Measurements from ENCODE around the gene POGLUT3. TPM values are rescaled to one million over a fixed set of nuclear protein-coding genes. Genes with fewer than 3 reads are reported as not detected.

Gene POGLUT3
- total RNA-seq, 1 experiment from 2014 or later: 6.8 TPM

- no peak for DNase-seq (ENCODE audit: low spot score)
These were observed 2.5 kb upstream of the POGLUT3 start for GRCh38 chr11:108500721-108501120.

DNA sequence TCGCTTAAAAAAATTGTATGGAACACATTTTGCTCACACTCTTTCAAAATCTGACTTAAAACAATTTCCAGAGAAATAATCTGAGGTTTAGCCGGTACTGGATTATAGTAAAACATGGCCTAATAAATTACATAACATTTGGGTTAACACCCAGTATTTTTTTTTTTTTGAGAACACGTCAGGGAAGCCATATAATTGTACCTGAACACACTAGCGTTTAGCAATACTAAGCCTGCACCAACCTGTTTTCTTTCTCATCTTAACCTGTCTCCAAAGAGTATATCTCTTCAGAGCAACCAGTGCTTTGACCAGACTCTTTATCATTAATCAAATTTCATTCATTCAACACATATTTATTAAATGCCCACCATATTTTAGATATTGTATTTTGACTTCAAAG lies 2.0 kb upstream of the POGLUT3 start:
- no peak for DNase-seq (ENCODE audit: low spot score)

DNA sequence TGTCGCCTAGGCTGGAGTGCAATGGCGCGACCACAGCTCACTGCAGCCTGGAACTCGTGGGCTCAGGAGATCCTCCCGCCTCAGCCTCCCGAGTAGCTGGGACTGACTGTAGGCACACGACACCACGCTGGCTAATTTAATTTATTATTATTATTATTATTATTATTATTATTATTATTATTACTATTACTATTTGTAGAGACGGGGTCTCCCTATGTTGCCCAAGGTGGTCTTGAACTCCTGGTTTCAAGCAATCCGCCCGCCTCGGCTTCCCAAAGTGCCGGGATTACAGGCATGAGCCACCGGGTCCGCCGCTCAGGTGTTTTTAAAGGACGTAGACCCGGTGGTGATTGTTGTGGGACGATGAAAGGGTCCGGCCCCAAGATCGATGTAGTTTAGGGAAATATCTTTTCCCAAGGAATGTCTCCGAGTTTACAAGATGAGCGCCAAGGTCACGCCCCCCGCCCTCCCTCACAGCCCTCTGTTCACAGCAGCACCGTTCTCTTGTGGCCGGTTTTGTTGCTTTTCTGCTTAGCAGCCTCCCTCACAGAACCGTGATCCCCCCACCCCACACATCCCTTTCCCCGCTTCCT lies 728 bp upstream of the POGLUT3 start:
- DNase-seq (ENCODE audit: low spot score): no peak

DNA sequence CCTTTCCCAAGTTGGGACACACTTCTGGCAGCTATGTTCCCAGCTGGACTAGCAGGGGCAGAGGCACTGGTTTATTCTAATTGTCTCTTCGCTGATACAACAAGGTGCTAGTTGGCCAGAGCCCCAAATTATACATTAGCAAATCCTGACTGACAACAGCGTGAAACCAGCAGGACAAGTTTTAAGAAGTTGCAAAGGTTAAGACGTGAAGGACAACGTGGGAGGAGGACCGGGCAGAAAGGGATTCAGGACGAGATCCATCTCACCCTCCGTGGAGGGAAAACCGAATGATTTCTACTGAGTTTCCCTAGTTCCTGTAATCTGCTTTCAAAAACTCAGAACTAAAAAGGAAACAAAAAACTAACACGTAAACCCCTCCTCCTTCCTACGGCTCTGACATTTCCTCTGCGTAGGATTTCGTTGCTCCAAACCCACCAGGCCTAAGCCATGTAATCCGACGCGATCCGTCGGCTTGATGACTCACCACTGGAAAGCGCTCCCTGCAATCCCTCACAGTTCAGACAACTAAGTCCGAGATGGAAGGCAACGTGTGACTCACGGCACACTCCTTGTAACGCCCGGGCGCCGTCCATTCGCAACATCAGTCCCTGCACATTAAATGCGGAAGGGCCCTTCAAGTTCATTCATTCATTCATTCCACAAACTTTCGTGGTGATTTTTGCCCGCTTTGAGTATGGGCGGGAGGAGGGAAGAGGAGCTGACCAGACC lies 703 bp downstream of the POGLUT3 start:
- peak; percentile 97 for DNase-seq (ENCODE audit: low spot score)

DNA sequence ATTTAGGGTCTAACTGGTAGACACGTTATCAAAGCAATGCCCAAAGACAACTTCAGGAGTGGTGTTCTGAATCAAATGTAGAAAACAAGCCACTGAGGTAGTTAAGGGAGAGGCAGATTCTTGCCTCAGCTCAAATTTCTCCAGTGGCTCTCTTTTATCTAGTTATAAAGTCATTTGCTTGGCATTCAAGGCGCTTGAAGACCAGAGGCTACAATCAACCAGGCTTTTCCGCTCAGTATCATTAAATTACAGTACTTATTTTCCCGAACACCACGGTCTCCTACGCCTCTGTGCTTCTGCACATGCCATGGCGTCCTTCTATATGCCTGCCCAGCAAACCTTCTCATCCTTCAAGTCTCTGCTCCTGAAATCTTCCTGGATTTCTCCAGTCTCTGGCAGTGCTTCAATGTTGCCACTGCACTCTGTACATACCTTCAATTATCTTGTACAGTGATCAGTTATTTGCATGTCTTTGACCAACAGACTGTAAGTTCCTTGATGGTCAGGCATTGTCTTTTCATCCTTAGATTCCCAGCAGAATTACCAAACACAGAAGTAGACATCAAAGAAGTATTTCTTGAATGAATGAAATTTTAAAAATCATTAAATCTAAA lies 1.4 kb downstream of the POGLUT3 start:
- DNase-seq (ENCODE audit: low spot score): no peak

GRCh38 chr11:108495326-108495725 lies 2.9 kb downstream of the POGLUT3 start:
- DNase-seq (ENCODE audit: low spot score): no peak

GRCh38 chr11:108494182-108494581 lies 4.0 kb downstream of the POGLUT3 start:
- no peak for DNase-seq (ENCODE audit: low spot score)

DNA sequence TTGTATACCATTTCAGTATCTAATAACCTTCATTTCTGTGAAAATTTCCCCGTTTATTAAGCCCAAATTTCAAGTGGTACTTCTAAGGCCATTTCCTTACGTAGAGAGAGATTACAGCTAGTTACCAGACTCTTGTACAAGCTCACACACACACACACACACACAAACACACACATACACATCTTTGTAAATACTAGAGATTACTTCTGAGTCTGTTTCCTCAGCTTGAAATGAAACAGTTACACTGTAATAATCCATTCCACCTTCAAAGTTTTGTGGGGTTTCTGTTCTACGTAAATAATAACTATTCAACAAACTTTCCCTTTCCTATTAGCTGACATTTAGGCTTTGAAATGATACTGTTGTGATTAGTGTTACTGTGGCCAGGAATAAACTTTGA lies 6.2 kb downstream of the POGLUT3 start:
- DNase-seq (ENCODE audit: low spot score): no peak

DNA sequence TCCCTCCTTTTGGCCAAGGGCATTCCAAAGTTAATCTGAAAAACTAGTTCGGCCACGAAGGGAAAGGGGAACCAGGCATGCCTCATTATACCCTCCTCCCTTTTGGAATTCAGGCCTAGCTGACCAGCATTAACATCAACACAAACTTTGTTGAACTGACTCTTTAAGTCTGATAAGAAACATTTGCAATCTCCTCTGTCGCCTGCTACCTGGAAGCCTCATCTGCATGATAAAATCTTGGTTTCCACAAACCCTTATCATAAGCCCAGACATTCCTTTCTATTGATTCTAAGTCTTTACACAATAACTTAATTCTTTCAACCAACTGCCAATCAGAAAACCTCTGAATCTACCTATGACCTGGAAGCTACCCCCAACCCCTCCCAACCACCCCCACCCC lies 11.4 kb downstream of the POGLUT3 start:
- no peak for DNase-seq (ENCODE audit: low spot score)

- no peak for DNase-seq (ENCODE audit: low spot score)
These were observed 11.9 kb downstream of the POGLUT3 start for GRCh38 chr11:108486331-108486730.

DNA sequence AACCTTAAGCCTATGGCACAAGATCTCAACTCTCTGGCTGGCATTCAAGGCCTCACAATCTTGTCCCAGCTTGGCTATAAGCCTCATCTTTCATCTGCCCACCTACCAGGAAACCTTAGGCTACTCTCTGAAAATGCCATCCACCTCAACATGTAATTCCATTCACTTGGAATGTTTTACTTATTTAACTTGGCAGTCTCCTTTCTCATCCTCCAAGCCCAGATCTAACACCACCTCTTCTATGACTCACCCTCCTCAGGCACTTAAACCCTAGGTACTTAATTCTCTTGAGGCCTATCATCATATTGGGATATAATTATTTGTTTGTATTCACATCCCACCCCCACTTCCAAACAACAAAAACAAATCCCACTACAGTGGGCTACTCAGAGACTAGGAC lies 15.0 kb downstream of the POGLUT3 start:
- DNase-seq (ENCODE audit: low spot score): no peak

GRCh38 chr11:108474664-108475463 lies 23.3 kb downstream of the POGLUT3 start:
- no peak for DNase-seq (ENCODE audit: low spot score)

- DNase-seq (ENCODE audit: low spot score): no peak
These were observed 25.5 kb downstream of the POGLUT3 start for GRCh38 chr11:108472681-108473080.

GRCh38 chr11:108468478-108468864 lies 29.7 kb downstream of the POGLUT3 start:
- DNase-seq (ENCODE audit: low spot score): no peak

DNA sequence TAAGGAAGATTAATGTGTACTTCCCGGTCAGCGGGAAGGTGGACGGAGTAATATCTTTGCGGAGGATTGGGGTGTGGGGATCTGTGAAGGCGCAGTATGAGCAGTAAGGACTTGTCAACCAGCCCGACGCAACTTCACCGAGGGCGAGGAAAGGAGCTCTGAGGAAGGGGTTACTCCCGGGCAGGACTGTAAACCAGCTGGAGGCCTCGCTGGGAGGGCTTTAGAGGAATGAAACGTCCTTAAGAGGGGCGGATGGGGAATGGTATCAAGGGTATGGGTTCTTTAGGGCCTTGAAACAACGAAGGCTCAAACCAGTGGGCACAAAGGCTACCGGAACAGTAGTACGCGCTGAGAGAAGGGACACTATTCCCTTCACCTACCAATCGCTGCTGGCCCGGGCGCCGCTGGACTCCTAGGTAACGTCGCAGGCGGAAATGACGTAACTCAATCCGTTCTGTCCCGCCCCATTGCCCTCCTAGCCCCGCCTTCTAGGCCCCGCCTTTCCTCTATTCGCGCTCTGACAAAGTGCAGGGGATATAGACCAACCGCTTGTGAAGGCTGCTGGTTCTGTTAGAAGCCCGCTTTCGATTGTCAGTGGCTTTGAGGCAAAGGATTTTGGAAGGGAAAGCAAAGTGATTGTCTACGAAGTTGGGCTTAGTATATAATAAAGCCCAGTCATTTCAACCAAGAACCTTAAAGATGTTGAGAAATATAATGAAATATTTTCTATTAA lies 30.9 kb downstream of the POGLUT3 start, which contains the start of gene C11orf65:
TSS of gene C11orf65 (minus strand) at position 439 of the 733 bp plus-strand sequence. CDS start 5,970 bp downstream, outside the sequence.
- DNase-seq (ENCODE audit: low spot score): peak; percentile 100

GRCh38 chr11:108466405-108466804 lies 31.8 kb downstream of the POGLUT3 start:
- DNase-seq (ENCODE audit: low spot score): no peak

GRCh38 chr11:108453207-108453835 lies 44.9 kb downstream of the POGLUT3 start:
- no peak for DNase-seq (ENCODE audit: low spot score)

Measured in HT-29 (cell line).